Hematopoietic multipotent progenitor cell treated with erythropoietin and hydrocortisone succinate and interleukin-3 and kit ligand, for 17 days (in vitro differentiated cells): Measurements from ENCODE around the gene USP34.

Source experiments
- DNase-seq: peaks from one replicate; pipeline ENCODE4 v3.0.0-alpha.2; 2015; ENCODE audit warnings: low spot score

Gene USP34

DNA sequence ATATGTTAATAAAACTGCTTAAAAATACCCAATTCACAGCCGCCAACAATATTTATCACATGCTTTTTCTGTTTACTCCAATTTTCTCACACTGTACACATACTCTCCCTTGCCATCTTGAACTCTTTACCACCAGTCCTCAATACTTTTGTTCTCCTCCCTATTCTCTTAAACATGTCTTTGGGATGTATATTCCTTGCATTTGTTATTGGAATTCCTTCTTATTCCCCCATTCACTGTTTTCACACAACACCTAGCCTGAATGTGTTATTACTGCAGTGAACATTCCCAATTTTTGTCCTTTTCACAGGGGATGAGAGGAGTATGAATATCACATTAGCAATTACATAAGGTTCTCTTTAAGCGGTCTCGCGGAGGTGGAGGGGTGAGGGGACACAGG lies 94.7 kb downstream of the USP34 start:
- no peak for DNase-seq

DNA sequence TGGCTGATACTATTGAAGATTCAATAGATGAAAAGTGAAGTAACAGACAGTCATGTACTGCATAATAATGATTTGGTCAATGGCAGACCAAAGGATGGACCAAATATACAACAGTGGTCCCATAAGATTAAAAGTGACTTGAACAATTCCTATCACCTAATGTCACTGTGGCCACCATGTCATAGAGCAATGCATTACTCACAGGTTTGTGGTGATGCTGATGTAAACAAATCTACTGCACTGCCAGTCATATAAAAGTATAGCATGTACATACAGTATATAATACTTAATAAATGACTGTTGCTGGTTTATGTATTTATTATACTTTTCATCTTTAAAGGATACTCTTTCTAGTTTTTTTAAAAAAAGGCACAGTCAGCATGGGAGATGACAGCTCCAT lies 99.9 kb downstream of the USP34 start:
- DNase-seq = no peak

DNA sequence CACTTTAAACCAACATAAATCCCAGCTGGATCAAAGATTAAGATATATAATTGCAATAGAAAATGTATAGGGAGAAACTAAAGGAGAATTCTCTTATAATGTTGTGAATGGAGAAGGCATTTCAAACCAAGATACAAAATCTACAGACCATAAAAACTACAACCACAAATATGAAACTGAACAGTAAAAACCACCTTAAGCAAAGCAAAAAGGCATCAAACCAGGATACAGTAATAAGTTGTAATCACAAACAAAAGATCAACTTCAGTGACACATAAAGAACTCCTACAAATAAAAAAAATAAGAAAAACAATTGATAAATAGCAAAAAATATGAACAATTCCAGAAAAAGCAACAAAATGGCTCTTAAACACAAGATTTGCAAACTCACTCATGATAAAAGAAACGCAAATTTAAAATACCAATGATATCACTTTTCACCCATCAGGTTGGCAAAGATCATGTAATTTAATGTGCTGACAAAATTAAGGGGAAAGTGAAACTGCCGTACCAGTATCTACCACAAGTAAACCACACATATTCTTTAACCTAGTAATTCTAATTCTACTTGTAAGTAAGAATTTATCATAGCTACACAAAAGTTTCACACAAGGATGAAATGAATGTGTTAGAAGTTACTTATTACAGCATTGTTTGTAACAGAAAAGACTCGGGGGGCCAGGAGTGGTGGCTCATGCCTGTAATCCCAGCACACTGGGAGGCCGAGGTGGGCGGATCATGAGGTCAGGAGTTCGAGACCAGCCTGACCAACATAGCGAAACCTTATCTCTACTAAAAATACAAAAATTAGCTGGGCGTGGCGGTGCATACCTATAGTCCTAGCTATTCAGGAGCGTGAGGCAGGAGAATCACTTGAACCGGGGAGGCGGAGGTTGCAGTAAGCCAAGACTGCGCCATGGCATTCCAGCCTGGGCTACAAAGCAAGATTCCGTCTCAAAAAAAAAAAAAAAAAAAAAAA lies 101.9 kb downstream of the USP34 start:
- DNase-seq = no peak

DNA sequence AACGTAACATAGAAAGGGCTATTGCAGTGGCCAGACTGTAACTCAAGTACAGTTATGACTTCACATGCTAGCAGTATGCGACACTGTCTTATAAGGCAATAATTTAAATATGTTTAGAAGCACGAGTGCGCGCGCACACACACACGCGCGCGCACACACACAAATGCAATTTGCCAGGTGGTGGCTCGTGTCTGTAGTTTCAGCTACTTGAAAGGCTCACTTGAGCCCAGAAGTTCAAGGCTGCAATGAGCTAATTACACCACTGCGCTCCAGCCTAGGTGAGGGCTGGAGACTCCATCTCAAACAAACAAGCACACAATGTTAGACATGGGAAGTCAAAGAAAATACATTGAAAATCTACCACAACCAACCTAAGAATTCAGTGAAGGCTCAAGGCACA lies 103.7 kb downstream of the USP34 start:
- DNase-seq = no peak

DNA sequence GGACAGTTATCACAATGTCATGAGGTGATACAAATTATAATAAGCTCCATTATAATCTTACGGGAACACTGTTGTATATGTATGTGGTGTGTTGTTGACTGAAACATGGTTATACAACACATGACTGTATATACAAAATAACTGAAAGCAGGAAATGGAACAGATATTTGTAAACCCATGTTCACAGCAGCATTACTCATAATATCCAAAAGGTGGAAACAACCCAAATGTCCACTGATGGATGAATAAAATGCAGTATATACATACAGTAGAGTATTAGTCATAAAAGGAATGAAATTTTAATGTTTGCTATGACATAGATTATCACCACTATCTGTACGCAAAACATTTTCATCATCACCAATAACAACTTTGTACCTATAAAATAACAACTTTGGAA lies 107.3 kb downstream of the USP34 start:
- no peak for DNase-seq

- DNase-seq = no peak
Measured at GRCh38 chr2:61362873-61363272, 108.0 kb downstream of the USP34 start.

GRCh38 chr2:61361068-61361467 lies 109.8 kb downstream of the USP34 start:
- no peak for DNase-seq

DNA sequence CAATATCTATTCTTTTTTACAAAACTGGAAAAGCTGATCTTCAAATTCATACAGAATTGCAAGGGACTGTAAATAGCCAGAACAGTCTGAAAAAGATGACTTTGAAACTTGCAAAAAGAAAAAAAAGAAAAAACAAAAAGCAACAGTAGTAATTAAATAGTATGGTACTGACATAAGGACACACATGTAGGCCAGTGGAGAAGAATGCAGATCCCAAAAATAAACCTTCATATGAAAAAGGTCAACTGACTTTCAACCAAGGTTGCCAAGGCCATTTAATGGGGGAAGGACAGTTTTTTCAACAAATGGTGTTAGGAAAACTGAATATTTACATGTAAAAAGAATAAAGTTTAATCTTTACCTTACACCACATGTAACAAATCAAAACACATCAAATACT lies 111.8 kb downstream of the USP34 start:
- no peak for DNase-seq

DNA sequence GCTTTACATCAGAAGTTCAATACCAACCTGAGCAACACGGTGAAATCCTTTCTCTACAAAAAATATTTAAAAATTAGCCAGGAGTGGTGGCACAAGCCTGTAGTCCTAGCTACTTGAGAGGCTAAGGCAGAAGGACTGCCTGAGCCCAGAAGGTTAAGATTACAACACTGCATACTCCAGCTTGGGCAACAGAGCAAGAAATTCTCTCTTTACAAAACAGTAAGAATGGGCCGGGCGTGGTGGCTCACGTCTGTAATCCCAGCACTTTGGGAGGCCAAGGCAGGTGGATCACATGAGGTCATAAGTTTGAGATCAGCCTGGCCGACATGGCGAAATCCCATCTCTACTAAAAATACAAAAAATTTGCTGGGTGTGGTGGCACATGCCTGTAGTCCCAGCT lies 113.2 kb downstream of the USP34 start:
- DNase-seq = no peak

DNA sequence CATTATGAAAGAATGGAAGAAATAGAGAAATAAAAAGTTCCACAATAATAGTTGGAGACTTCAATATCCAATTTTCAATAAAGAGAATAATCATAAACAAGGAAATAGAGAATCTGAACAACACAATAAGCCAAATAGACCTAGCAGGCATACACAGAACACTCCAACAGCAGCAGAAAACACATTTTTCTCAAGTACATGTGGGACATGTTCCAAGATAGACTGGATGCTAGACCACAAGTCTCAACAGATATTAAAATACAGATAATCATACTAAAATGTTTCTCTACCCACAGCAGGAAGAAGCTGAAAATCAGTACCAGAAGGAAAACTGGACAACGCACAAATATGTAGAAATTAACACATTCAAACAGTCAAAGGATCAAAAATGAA lies 113.9 kb downstream of the USP34 start:
- no peak for DNase-seq

- DNase-seq = no peak
Measured at GRCh38 chr2:61356261-61356957, 114.5 kb downstream of the USP34 start.

DNA sequence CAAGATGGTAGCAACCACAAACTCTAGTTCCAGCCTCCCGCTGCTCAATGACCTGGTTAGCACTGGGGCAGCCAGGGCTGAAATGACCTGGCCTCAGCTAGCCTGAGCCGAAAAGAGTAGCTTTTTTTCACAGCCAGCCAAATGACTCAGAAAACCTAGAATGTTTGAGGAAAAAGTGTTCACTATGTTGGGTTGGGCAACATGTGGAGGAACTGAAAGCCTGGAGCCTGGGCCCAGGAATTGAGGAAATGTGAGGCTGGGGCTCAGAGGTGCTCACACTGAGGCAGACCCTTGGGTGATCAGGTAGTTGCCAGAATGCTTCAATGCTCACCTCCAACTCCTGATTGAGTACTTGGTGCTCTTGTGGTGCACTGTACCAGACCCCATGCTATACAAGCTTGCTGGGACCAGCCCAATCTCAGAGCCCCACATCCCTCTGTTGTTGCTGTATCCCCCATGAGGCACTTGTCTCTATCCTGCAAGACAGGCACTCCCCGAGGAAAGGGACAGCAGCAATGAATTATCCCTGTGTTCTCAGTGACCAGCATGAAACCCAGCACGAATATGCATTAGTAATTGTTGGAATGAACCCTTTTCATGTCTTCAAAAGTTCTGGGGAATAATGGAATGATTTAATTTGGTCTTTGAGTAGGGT lies 116.2 kb downstream of the USP34 start:
- DNase-seq = no peak

GRCh38 chr2:61353909-61354308 lies 117.0 kb downstream of the USP34 start:
- DNase-seq = no peak

DNA sequence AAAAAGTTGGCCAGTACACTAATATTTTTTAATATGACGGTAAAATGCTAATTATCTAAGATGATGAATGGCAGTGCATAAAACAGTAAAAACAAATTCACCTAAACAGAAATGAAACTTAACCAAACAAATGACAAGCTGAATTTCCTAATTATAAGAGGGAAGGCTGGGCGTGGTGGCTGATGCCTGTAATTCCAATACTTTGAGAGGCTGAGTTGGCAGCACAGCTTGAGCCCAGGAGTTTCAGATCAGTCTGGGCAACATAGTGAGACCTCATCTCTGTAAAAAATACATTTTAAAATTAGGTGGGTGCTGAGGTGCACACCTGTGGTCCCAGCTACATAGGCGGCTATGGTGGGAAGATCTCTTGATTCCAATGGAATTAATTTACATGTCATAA lies 120.1 kb downstream of the USP34 start:
- no peak for DNase-seq

DNA sequence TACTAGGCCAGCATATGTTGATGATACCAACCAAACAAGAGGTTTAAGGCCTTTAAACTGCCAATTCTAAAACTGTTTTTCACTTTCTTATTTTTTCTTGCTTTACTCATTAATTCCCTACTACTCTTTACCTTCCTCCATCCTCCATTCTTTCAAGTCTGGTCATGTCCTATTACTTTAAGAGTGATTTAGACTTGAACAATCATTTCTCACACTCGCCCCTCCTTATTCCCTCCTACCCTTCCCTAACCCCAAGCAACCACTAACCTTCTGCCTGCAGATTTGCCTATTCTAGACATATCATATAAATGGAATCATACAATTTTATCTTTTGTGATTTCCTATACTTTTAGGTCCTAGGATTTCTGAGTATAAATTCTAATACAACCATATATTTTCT lies 127.7 kb downstream of the USP34 start:
- no peak for DNase-seq

DNA sequence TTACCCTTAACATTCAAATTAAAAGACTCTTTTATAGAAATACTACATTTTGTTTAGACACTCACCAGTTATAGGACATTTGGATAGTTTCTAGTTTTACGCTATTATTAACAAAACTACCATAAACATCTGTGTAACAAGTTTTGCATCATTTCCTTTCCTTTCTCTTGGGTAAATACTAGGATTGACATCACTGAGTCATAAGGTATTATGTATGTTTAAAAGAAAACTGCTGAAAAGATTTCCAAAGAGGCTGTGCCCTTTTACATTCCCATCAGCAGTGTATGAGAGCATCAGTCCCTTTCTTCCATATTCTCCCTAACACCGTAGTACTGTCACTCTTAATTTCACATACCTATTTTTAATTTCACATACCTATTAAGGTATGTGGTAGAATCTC lies 130.6 kb downstream of the USP34 start:
- no peak for DNase-seq

DNA sequence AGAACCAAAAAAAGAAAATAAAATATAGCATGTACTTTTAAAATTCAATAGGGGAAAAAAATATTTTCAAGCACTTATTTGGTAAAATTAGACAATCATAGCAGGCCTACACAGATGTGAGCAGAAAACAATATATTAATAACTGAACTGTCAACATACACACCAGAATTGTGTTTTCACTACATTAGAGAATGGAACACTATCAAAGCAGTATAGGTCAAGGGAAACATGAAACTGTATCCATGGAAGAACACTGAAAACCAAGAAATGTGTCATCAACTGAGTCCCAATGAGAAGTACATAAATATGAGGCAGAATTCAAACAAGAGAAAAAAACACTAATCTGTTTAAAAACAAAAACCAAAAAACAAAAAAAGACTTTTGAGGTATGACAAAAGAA lies 132.4 kb downstream of the USP34 start:
- no peak for DNase-seq

DNA sequence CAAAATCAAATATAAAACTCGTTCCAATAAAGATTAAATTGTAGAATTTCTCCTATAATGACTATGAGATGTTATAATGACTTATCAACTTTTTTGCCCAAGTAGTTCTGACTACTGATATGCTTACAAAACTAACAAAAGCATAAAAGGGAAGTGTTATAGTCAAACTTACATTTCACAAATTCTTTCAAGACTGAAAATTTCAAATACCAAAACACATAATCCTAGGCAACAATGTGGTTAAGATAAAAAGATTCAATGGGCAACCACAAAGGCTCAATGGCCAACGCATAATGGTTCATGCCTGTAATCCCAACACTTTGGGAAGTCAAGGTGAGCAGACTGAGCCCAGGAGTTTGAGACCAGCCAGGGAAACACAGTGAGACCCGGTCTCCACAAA lies 135.7 kb downstream of the USP34 start:
- DNase-seq = no peak

- no peak for DNase-seq
Measured at GRCh38 chr2:61334466-61334865, 136.4 kb downstream of the USP34 start.

DNA sequence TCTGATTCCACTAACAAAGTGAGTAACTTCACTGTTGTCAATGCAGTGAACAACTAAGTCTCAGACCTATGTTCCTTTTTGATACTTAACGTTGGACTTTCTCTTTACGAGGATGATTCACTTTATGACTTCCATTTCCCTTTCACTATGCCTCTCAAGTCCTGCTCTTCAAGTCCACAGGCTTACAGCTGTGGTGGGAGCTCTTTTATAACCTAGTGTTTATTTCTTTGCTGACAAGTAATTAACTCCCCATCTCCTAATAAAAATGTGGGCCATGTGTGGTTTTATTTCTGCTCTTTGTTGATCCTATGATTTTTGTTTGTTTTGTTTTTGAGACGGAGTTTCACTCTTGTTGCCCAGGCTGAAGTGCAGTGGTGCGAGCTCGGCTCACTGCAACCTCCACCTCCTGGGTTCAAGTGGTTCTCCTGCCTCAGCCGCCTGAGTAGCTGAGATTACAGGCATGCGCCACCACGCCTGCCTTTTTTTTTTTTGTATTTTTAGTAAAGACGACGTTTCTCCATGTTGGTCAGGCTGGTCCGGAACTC lies 142.1 kb downstream of the USP34 start:
- DNase-seq = no peak

DNA sequence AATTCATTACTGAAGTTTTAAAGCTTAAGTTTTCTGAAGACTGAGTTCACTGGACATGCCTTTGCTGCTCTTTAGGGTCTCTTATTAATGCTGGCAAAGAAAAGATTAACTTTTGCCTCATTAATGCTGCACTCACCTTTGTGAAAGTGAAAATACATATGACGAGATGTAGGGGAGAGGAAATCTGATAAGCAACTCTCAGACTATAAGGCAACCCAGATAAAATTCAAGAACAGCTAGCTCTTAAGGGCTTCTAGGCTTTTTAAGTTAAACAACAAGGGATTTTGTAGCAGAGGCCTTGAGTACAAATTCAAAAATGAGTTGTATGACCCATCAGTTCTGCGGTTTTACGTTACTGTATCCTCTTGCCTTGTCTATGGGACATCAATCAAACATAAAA lies 143.7 kb downstream of the USP34 start:
- no peak for DNase-seq

DNA sequence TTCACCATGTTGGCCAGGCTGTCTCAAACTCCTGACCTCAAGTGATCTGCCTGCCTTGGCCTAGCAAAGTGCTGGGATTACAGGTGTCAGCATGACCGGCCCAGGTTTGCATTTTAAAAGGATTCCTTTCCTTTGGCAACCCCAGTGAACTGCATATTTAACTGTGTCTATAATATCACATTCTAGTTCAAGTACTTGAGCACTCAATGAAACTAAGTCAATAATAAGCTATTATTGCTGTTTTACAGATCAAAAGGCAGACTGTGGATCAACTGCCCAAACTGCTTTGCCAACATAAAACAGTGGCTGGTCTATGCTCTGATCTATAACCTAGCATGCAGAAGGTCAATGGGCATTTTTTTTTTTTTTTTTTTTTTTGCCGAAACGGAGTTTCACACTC lies 144.5 kb downstream of the USP34 start:
- DNase-seq = no peak

GRCh38 chr2:61320181-61320580 lies 150.7 kb downstream of the USP34 start:
- DNase-seq = no peak
